ENCODE data around the gene PLEKHH3.

DNA sequence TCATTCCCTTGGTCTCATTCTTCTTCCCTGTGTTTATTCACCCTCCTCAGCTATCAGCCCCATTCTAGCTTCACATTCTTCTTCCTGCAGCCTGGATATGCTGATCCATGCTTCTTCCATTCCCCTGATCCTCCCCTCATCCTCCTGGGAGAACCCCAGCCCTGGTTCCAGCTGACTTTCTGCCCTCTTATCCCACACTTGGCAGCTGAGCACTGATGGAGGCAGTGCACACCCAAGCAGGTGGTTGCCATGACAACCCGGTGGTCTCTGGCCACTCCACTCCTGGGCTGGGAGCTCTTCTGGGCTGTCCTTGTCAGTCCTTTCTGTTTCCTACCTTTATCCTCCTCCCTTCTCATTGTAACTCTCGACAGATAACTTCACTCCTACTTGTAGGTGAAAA is 34.5 kb downstream of the PLEKHH3 start:
- TF ChIP-seq, protein P1, sequence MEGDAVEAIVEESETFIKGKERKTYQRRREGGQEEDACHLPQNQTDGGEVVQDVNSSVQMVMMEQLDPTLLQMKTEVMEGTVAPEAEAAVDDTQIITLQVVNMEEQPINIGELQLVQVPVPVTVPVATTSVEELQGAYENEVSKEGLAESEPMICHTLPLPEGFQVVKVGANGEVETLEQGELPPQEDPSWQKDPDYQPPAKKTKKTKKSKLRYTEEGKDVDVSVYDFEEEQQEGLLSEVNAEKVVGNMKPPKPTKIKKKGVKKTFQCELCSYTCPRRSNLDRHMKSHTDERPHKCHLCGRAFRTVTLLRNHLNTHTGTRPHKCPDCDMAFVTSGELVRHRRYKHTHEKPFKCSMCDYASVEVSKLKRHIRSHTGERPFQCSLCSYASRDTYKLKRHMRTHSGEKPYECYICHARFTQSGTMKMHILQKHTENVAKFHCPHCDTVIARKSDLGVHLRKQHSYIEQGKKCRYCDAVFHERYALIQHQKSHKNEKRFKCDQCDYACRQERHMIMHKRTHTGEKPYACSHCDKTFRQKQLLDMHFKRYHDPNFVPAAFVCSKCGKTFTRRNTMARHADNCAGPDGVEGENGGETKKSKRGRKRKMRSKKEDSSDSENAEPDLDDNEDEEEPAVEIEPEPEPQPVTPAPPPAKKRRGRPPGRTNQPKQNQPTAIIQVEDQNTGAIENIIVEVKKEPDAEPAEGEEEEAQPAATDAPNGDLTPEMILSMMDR (conservative IDR thresholded peaks at IDR 0.05 in 1 of 2, IDR thresholded peaks at IDR 0.05 in 1 of 2; ENCODE audit: extremely low read depth in 1 of 2, insufficient read depth in 1 of 2, low read depth in 1 of 2, low read length in 2 of 2) = no peak
- TF ChIP-seq EZH2 (IDR thresholded peaks at IDR 0.05; ENCODE audit: borderline replicate concordance, low read length) = no peak
